Lower lobe of right lung (tissue), 2 donors: ENCODE measurements around the gene ZNF592. TPM values are rescaled to one million over a fixed set of nuclear protein-coding genes. Genes with fewer than 3 reads are reported as not detected.

Source experiments
- ATAC-seq, 2 donors: fragments of 200-7000 bp; cut with Tn5 transposase; one replicate each; pipeline ENCODE4 v1.9.1; 2020 to 2022; ENCODE audit warnings: mild to moderate bottlenecking in 2 of 2, moderate library complexity in 2 of 2
- DNase-seq: peaks from one replicate; pipeline ENCODE4 v3.0.0-alpha.2; 2020
- H3K27ac ChIP-seq: fragments of 200-600 bp; one replicate; pipeline ENCODE4 v1.8.0; 2022
- H3K27me3 ChIP-seq: fragments of 200-600 bp; one replicate; pipeline ENCODE4 v1.8.0; 2022; ENCODE audit warnings: low read depth
- H3K36me3 ChIP-seq: fragments of 200-600 bp; one replicate; pipeline ENCODE4 v1.8.0; 2022; ENCODE audit warnings: mild to moderate bottlenecking
- H3K4me1 ChIP-seq: fragments of 200-600 bp; one replicate; pipeline ENCODE4 v1.8.0; 2022
- H3K4me3 ChIP-seq: fragments of 200-600 bp; one replicate; pipeline ENCODE4 v1.8.0; 2022; ENCODE audit warnings: mild to moderate bottlenecking
- H3K9me3 ChIP-seq: fragments of 200-600 bp; one replicate; pipeline ENCODE4 v1.8.0; 2022
- CTCF ChIP-seq: fragments of 200-600 bp; IDR thresholded peaks from one replicate; pipeline ENCODE4 v1.8.0; 2022; ENCODE audit warnings: antibody characterized with exemption, mild to moderate bottlenecking
- intact Hi-C: fragments of 100-400 bp; cut with DNase I; formaldehyde crosslinking; loops from one replicate; pipeline ENCODE4 v1.11.0; 2022
- long read RNA-seq: library from polyadenylated mRNA; unstranded; transcript quantifications from one replicate; pipeline ENCODE4 v2.0.0, GENCODE V29; 2021
- total RNA-seq: library from RNA; stranded (reverse); fragmentation: NEBNext Ultra II Directional; extraction: Animal tissue kit (Norgen Biotek cat#: 25700); gene quantifications from one replicate; pipeline ENCODE4 v1.2.1, GENCODE V29; 2021
- donor health status: DM: no; HTN: yes; CAD: no; lungs with severe emphysema.

The ZNF592 gene
- total RNA-seq: 34.8 TPM
- long read RNA-seq, full-length matches to known transcripts: 14 of 46 reads
- long read RNA-seq, partial matches to known transcripts: 16 of 46 reads
- long read RNA-seq, other reads (novel, unspliced or antisense): 16 of 46 reads

- Histone ChIP-seq H3K4me3 (peak within 1 kb of the TSS; percentile 90), H3K9me3 (no peaks in the 10 kb centered on the region), H3K27ac (peak within 1 kb of the TSS; percentile 100), H3K4me1 (peaks cover 63% of the 10 kb centered on the region), H3K36me3 (no peaks in the 10 kb centered on the region), H3K27me3 (no peaks in the 10 kb centered on the region)
- ATAC-seq (peak; percentile 86 to 87), DNase-seq (peak; percentile 91)
- TF ChIP-seq CTCF: no peak
- intact Hi-C loops: no loop called here
Observed at GRCh38 chr15:84748274-84749110, at the start of gene ZNF592. Gene ZNF592, plus strand, starts transcription at chr15:84748592. Its CDS starts 34,084 bp downstream, at chr15:84782676.

GRCh38 chr15:84699538-84700191 lies 48.7 kb upstream of the ZNF592 start:
- no peak for TF ChIP-seq CTCF
- H3K27ac ChIP-seq: no peak overlapping the region
- H3K27me3 ChIP-seq: no peaks in the 10 kb centered on the region
- intact Hi-C loops: no loop called here
- no peaks in the 10 kb centered on the region for H3K36me3 ChIP-seq
- H3K9me3 ChIP-seq: no peaks in the 10 kb centered on the region
- no peak for DNase-seq
- H3K4me1 ChIP-seq: peaks cover 47% of the 10 kb centered on the region
- no peak overlapping the region for H3K4me3 ChIP-seq
- ATAC-seq: no peak

GRCh38 chr15:84702961-84703482 lies 45.4 kb upstream of the ZNF592 start:
- ATAC-seq: peak; percentile 71 to 75
- H3K4me3 ChIP-seq: no peak overlapping the region
- H3K27ac ChIP-seq: no peak overlapping the region
- DNase-seq: no peak
- peaks cover 44% of the 10 kb centered on the region for H3K4me1 ChIP-seq
- H3K27me3 ChIP-seq: no peaks in the 10 kb centered on the region
- no peaks in the 10 kb centered on the region for H3K36me3 ChIP-seq
- intact Hi-C loops: no loop called here
- TF ChIP-seq CTCF: no peak
- H3K9me3 ChIP-seq: no peaks in the 10 kb centered on the region

- no peak for ATAC-seq
- Histone ChIP-seq H3K9me3 (no peaks in the 10 kb centered on the region), H3K36me3 (peaks cover 2% of the 10 kb centered on the region), H3K4me1 (peaks cover 36% of the 10 kb centered on the region), H3K4me3 (no peak overlapping the region), H3K27ac (no peak overlapping the region), H3K27me3 (no peaks in the 10 kb centered on the region)
- intact Hi-C loops: no loop called here
- no peak for DNase-seq
- no peak for TF ChIP-seq CTCF
Observed at GRCh38 chr15:84703808-84704207, 44.6 kb upstream of the ZNF592 start.

GRCh38 chr15:84714372-84714771 lies 34.0 kb upstream of the ZNF592 start:
- H3K9me3 ChIP-seq: no peaks in the 10 kb centered on the region
- peaks cover 28% of the 10 kb centered on the region for H3K36me3 ChIP-seq
- ATAC-seq (no peak), DNase-seq (no peak)
- H3K4me3 ChIP-seq: peak overlapping the region; percentile 97
- TF ChIP-seq CTCF: no peak
- no peaks in the 10 kb centered on the region for H3K27me3 ChIP-seq
- intact Hi-C loops: no loop called here
- no peak overlapping the region for H3K27ac ChIP-seq
- H3K4me1 ChIP-seq: peaks cover 25% of the 10 kb centered on the region
